HG03095 (cell line): ENCODE measurements around the gene FAM78A.

Source experiments
- ATAC-seq: cut with Tn5 transposase; IDR thresholded peaks from one replicate; pipeline ENCODE4 v1.9.1; 2021; ENCODE audit warnings: moderate library complexity; ENCODE audit not compliant: unreplicated experiment

Gene FAM78A

GRCh38 chr9:131303381-131304321, 27.3 kb upstream of the FAM78A start:
- ATAC-seq = no peak

- ATAC-seq = no peak
Observed at GRCh38 chr9:131302244-131303075, 26.1 kb upstream of the FAM78A start.

- ATAC-seq = no peak
Observed at GRCh38 chr9:131300444-131300843, 24.1 kb upstream of the FAM78A start.

- no peak for ATAC-seq
Observed at GRCh38 chr9:131299961-131300347, 23.6 kb upstream of the FAM78A start.

- ATAC-seq = no peak
Observed at GRCh38 chr9:131299346-131299960, 23.1 kb upstream of the FAM78A start.

- no peak for ATAC-seq
Observed at GRCh38 chr9:131298816-131299215, 22.5 kb upstream of the FAM78A start.

- no peak for ATAC-seq
Observed at GRCh38 chr9:131298341-131298740, 22.0 kb upstream of the FAM78A start.

- no peak for ATAC-seq
Observed at GRCh38 chr9:131297903-131298302, 21.6 kb upstream of the FAM78A start.

- ATAC-seq = no peak
Observed at GRCh38 chr9:131296906-131297500, 20.7 kb upstream of the FAM78A start.

- ATAC-seq = no peak
Observed at GRCh38 chr9:131296460-131296859, 20.1 kb upstream of the FAM78A start.

GRCh38 chr9:131292937-131293336, 16.6 kb upstream of the FAM78A start:
- ATAC-seq = no peak

- no peak for ATAC-seq
Observed at GRCh38 chr9:131291795-131292315, 15.5 kb upstream of the FAM78A start.

- ATAC-seq = no peak
Observed at GRCh38 chr9:131290767-131291370, 14.6 kb upstream of the FAM78A start.

GRCh38 chr9:131290036-131290766, 13.9 kb upstream of the FAM78A start:
- no peak for ATAC-seq

- no peak for ATAC-seq
Observed at GRCh38 chr9:131289301-131290035, 13.2 kb upstream of the FAM78A start, which contains the start of gene PLPP7. Gene PLPP7 (plus strand): TSS chr9:131289723. CDS start chr9:131289998, 275 bp downstream.

- ATAC-seq = no peak
Observed at GRCh38 chr9:131288217-131288616, 11.9 kb upstream of the FAM78A start.

- no peak for ATAC-seq
Observed at GRCh38 chr9:131287359-131287758, 11.0 kb upstream of the FAM78A start.

- ATAC-seq = no peak
Observed at GRCh38 chr9:131284856-131285255, 8.5 kb upstream of the FAM78A start.
